MM.1S (cell line): Measurements from ENCODE around the gene NEK6.

Experiments used
- EZH2 ChIP-seq: fragments of 300-600 bp; sonication (generic); optimal IDR thresholded peaks from 2 replicates; pipeline ENCODE3; 2017; ENCODE audit warnings: low read depth, mild to moderate bottlenecking, antibody characterized with exemption, low read length, mixed read lengths
- TF ChIP-seq, protein P1 (sequence below): fragments of 300-600 bp; sonication (generic); IDR thresholded peaks from 2 replicates; pipeline ENCODE4 v1.5.1; 2016; ENCODE audit warnings: antibody characterized with exemption, low read length, mixed read lengths

DNA sequence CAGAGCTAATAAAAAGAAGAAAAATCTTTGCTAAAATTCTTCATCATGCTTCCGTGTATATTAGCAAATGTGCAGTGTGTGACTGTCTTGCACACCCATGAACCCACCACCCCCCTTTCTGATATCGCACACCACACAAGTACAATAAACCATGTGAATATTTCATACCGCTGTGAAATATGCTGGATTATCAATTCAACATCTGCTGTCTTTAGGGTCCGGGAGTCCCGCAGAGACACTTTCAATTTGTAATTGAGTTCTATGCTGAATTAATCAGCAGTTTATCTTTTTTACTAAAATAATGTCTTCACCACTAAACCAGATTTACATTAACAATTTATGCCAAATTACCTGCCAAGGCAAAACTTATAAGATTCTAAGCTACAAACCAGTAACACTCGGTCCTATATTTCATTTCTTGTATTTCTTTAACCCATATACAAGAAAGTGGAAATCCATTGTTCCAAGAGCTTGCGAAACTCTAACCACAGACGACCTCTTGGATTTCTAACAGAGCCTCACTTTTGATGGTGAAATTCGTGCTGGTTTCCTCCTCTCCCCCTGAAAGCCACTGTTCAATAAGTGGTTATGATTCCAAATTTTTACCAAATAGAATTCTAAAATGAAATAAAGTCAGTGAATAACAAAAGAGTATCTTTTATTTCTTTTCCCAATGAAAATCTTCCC, 113.3 kb downstream of the NEK6 start:
- no peak for TF ChIP-seq EZH2
- TF ChIP-seq, protein P1, sequence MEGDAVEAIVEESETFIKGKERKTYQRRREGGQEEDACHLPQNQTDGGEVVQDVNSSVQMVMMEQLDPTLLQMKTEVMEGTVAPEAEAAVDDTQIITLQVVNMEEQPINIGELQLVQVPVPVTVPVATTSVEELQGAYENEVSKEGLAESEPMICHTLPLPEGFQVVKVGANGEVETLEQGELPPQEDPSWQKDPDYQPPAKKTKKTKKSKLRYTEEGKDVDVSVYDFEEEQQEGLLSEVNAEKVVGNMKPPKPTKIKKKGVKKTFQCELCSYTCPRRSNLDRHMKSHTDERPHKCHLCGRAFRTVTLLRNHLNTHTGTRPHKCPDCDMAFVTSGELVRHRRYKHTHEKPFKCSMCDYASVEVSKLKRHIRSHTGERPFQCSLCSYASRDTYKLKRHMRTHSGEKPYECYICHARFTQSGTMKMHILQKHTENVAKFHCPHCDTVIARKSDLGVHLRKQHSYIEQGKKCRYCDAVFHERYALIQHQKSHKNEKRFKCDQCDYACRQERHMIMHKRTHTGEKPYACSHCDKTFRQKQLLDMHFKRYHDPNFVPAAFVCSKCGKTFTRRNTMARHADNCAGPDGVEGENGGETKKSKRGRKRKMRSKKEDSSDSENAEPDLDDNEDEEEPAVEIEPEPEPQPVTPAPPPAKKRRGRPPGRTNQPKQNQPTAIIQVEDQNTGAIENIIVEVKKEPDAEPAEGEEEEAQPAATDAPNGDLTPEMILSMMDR: no peak
